HuH-7.5 (cell line): ENCODE data around the gene UBE2E2.

Experiments
- DNase-seq: peaks from one replicate; pipeline ENCODE4 v3.0.0; 2011; ENCODE audit warnings: low spot score

Gene UBE2E2

GRCh38 chr3:23193831-23194230 lies 9.3 kb upstream of the UBE2E2 start:
- DNase-seq: no peak

DNA sequence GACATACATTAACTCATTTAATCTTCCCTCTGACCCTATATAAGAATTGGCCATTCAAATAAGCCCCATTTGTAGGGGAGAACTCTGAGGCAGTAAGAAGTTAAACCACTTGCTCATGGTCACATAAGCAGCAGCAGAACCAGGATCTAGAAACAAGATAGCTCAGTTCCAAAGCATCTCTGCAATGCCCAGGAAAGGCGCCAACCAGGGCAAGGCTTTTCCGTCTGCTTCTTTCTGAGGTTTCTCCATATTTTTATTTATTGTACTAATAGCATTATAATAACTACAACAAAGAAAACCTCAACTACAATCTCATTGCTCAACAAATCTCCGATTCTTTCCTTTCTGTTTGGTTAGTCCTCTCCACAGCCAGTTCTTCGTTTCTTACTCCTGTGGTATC lies 4.3 kb upstream of the UBE2E2 start:
- DNase-seq: no peak

GRCh38 chr3:23199649-23200048 lies 3.5 kb upstream of the UBE2E2 start:
- DNase-seq: no peak

DNA sequence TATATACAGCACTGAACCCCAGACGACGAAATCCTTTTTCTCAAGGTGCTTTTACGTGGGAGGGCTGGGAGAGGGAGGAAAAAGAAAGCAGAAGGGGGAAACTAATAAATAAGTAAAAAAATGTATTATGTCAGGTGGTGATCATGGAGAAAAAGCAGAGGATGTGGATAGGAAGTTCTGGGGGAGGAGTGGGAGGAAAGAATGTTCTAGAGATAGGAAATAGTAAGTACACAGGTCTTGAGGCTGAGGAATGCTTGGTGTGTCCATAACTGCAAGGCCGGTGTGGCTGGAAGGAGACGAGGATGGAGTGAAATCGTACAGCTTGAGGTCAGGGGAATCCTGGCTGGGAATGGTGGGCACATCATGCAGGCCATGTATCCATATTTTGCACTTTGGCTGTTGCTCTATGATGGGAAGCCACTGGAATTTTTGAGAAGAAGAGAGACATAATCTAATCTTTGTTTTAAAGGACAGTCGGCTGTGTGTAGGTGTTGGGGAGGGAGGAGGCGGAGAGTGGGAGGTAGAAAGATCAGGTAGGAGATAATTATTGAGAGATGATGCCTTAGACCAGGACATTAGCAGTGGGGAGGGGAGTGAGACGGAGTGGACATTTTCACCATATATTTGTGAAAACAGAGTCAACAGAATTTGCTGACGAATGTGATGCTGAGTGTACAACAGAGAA lies 1.8 kb upstream of the UBE2E2 start:
- no peak for DNase-seq

DNA sequence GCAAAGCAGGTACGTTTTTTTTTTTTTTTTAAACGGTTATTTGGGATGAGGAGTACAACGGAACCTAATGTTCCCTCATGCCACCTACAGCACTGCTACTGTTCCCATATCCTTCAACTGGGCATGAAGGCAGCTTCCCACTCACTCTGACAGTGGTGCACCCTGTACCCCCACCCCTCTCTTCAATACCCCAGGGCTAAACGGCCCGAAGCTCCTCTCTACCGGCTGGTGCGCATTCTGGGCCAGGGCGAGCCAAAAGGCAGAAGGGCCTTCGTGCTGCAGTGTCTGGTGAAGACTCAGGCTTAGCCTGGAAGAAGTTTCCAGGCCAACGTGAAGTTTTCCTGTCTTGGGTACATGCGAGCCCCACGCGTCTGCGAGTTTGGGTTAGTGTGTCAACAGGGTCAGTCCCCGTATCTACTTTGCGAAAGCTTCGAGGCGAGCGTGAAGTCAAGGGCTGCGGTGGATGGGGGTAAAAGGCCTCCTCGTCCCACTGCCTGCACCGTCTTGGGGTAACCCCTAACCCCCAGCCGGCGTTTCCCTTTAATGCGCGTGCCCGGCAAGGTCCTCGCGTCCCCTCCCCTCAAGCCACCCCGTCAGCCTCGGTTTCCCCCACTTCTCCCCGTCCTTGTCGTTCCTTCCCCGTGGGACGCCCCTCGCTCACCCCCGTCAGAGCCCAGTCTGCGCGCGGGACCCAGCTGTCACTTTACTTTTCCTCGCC lies 765 bp upstream of the UBE2E2 start:
- DNase-seq: no peak

DNA sequence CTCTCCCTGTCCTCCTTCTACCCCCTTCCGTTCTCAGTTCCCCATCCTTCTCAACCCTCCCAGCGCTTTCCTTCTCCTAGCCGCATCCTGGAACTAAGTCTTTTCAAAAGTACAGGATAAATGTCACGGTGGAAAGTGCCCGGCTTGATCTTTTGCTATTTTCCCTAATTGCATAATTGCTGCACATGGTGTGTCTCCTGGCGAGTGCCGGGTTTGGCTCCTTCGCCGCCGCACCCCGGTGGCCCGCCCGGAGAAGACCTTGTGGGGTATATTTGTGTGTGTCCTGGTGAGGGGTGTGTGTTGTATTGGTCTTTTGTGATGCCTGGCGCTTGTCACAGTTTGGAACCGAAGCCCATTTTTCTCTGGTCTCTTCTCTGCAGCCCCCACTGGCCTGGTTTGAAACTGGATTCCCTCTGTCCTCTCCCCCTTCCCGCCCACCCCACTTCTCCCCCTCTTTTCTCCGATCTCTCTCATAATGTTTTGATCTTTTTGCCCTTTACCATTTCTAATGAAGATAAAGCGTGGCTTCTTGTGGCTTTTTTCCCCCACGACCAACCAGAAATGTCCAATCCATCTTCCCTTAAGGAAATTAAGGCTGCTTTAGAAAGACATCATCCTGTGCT lies 692 bp downstream of the UBE2E2 start:
- DNase-seq: peak; percentile 20

- no peak for DNase-seq
Observed at GRCh38 chr3:23206366-23206765, 3.2 kb downstream of the UBE2E2 start.

DNA sequence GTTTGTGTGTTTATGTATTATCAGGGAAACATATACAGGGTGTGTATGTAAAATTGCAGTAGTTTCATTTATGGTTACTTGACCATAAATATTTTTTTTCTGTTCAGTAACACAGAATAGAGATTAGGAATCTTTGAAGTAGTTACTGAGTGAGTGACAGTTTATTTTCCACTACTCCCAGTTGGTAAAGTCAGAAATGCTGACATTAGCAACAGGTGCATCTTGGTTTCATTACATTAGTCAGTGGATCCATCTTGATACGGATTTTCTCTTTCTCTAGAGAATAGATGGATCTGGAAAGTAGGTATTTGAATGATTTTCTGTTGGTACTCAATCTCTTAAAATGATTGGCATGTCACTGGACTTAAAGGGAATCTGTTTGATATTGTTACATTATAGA lies 6.0 kb downstream of the UBE2E2 start:
- no peak for DNase-seq

- no peak for DNase-seq
Observed at GRCh38 chr3:23209747-23210487, 6.8 kb downstream of the UBE2E2 start.

DNA sequence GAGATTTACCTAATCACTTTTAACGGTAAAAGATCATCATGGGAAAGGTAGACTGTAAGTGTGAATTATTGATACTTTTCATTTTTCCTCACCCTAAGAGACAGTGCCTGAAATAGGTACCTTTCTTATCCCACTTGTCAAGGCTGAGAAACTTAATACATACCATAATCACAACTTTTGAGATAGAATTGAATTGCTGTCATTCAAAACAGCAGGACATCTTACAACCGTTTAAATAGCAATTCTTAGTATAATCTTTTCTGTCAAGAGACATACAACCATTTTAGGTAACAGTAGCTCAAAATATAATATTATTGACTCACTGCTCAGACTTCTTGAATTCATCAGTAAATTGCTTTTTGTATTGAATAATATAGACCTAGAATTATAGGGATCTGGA lies 10.7 kb downstream of the UBE2E2 start:
- DNase-seq: no peak

DNA sequence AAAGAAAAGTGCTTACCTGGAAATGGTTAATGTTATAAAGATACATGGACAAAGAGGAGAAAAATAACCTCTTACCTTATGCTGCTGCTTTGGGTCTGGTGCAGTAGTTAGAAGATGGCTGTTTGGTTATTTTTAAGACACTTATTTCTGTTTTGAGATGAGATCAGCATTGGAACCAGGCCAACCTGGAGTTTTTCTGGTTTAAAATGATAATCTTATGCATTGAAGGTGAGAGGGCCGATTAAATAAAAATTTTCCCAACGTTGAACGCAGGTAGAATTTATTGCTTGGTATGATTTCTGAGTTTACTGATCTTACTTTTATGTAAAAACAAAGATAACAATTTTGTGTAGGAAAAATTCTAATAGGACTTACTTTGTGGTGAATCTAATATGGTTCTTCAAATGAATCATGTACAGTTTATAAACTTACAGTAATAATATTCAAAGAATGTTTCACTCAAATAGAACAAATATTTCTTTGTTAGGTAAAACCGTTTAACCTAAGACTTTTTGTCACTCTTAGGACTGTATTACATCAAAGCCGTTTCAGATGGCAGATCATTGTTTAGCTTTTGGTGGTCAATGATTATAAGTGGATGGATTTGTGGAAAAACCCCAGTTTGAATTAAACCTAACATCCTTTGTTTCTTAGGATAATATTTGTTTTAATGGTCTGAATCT lies 14.9 kb downstream of the UBE2E2 start:
- DNase-seq: no peak

DNA sequence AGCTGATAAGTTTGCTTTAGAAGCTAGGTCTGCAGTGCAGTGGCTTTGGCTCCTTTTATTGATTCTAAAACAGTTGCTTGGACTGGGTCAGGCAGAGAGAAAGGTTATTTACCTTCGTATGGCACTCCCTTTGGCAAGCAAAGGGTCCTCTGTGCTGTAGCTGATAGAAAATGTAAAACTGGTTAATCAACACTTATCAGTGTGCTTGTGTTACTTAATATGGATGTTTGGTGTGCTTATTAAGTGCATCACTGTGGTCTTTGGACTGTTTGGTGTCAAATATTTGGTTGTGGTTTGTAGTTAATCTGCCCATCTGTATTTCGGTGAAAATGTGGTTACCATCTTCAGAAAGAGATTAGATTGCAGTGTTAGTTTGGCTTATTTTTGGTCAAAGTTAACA lies 16.0 kb downstream of the UBE2E2 start:
- DNase-seq: no peak

DNA sequence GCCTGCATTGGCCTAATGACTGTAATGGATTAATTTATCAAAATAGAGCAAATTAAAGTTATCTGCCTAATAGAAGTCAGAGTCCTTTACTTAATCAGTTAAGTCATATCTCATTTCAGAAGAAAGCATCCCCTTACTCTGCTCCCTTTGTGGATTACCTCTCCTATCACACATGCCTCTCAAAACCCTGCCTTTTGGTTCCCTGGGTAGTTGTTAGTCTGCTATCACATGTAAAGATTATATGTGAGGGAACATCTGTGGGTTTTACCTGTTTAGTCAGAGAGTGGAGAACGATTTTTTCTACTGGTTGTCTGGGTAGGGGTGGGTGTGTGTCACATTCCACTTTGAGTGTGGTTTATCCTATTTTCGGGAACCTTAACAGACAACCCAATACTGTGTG lies 16.4 kb downstream of the UBE2E2 start:
- DNase-seq: no peak

- DNase-seq: no peak
Observed at GRCh38 chr3:23221136-23221535, 18.0 kb downstream of the UBE2E2 start.

GRCh38 chr3:23232016-23232415 lies 28.9 kb downstream of the UBE2E2 start:
- DNase-seq: no peak

DNA sequence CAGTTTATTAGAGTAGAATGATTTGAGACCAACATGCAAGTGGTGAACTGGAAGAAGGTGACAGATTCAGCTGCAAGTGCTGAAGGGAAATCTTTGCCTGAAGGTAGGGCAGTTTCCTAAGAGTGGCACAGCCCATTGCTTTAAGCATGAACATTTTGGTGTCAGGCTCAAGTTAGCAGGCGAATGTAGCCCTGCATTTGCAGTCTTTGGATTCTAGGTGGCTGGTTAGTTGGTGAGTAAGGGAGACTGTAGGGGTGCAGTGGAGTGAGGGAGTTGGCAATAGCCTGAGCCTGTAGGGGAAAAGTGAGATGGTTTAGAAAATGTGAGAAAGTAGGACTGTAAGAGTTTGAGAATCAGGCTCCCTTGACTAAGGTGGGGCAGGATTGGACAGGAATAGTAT lies 29.7 kb downstream of the UBE2E2 start:
- no peak for DNase-seq

DNA sequence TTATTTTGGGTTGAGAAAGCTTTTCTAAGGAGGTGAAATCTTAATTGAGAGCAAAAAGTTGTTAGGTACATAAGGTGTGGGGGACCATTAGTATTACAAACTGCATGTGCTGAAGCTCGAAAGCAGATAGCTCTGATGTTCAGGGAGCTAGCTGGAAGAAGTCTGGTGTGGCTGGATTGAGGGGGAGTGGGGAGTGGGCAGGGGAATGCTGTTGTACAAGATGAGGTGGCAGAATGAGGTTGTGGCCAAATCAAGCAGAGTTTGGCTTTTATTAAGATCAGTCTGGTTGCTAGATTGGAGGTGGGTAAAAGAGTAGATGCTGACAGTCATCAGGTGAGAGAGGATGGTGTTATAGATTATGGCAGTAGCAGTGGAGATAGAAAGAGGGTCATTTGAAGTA lies 32.1 kb downstream of the UBE2E2 start:
- DNase-seq: no peak

- DNase-seq: no peak
Observed at GRCh38 chr3:23236890-23237289, 33.8 kb downstream of the UBE2E2 start.

- no peak for DNase-seq
Observed at GRCh38 chr3:23238156-23238555, 35.0 kb downstream of the UBE2E2 start.

- no peak for DNase-seq
Observed at GRCh38 chr3:23238578-23238977, 35.5 kb downstream of the UBE2E2 start.

- DNase-seq: no peak
Observed at GRCh38 chr3:23239211-23240068, 36.3 kb downstream of the UBE2E2 start.
